NT2/D1 (cell line): ENCODE data around the gene CD28.
"Not testable (repeated sequence)": the region's sequence is repeated elsewhere in the genome, so short reads cannot be mapped to it uniquely, and the experiment has no call there.

Experiments
- SUZ12 ChIP-seq: IDR thresholded peaks from 2 replicates; pipeline ENCODE4 v1.6.1; 2011; ENCODE audit not compliant: insufficient read length, insufficient read depth; ENCODE audit errors: extremely low read depth
- YY1 ChIP-seq: IDR thresholded peaks from 2 replicates; pipeline ENCODE4 v1.6.1; 2011; ENCODE audit not compliant: insufficient read length, insufficient read depth
- ZNF274 ChIP-seq: IDR thresholded peaks from 2 replicates; pipeline ENCODE4 v1.6.1; 2011; ENCODE audit warnings: mild to moderate bottlenecking, low read depth, low read length

- TF ChIP-seq ZNF274, SUZ12, YY1: not testable (repeated sequence)
These were observed 79.1 kb downstream of the CD28 start for GRCh38 chr2:203785391-203786110.
